A673 (cell line): ENCODE measurements around the gene ACOT12. TPM values are rescaled to one million over a fixed set of nuclear protein-coding genes. Genes with fewer than 3 reads are reported as not detected.
A peak's percentile ranks its signal among the peaks of the same experiment; 100 is the strongest.

ENCODE experiments used
- BruUV-seq: library from RNA; stranded (reverse); fragments of 400-500 nt; replicated peaks from 2 replicates; lab custom pipeline; 2021; lab: Mats Ljungman, UMichigan
- CTCF ChIA-PET: fragments of 300-600 bp; sonication (Branson Sonifier 250); formaldehyde crosslinking; loops from one replicate; lab custom pipeline; 2022; ENCODE audit warnings: antibody characterized with exemption; lab: Charles Lee
- POLR2A ChIA-PET: fragments of 300-600 bp; sonication (Branson Sonifier 250); formaldehyde crosslinking; loops from one replicate; lab custom pipeline; 2022; ENCODE audit warnings: antibody characterized with exemption; ENCODE audit not compliant: low non-redundant PET; lab: Charles Lee
- DNase-seq: peaks from one replicate; pipeline ENCODE4 v3.0.0-alpha.2; 2015; ENCODE audit warnings: low spot score
- H3K27ac ChIP-seq: fragments of 200-600 bp; sonication (generic); 2 replicates; pipeline ENCODE4 v1.5.1; 2016; ENCODE audit warnings: mixed run types, low read depth, mild to moderate bottlenecking, mixed read lengths, antibody characterized with exemption, low read length; ENCODE audit not compliant: poor library complexity, severe bottlenecking
- H3K27me3 ChIP-seq: fragments of 200-600 bp; sonication (generic); replicated peaks from 2 replicates; pipeline ENCODE4 v1.6.1; 2017; ENCODE audit warnings: mixed run types, low read depth, mild to moderate bottlenecking, mixed read lengths, antibody characterized with exemption, low read length; ENCODE audit not compliant: insufficient read depth, poor library complexity
- H3K36me3 ChIP-seq: fragments of 200-600 bp; sonication (generic); 2 replicates; pipeline ENCODE4 v1.6.1; 2016; ENCODE audit warnings: mixed run types, mild to moderate bottlenecking, mixed read lengths, antibody characterized with exemption, low read length; ENCODE audit not compliant: insufficient read depth, poor library complexity, severe bottlenecking
- H3K4me1 ChIP-seq: fragments of 200-600 bp; sonication (generic); 2 replicates; pipeline ENCODE4 v1.6.1; 2017; ENCODE audit warnings: mixed run types, mild to moderate bottlenecking, mixed read lengths, antibody characterized with exemption, low read length; ENCODE audit not compliant: insufficient read depth, poor library complexity, severe bottlenecking
- H3K4me3 ChIP-seq: fragments of 200-600 bp; sonication (generic); 2 replicates; pipeline ENCODE4 v1.5.1; 2016; ENCODE audit warnings: low read depth, mixed run types, mild to moderate bottlenecking, mixed read lengths, low read length; ENCODE audit not compliant: poor library complexity, severe bottlenecking
- H3K9me3 ChIP-seq: fragments of 200-600 bp; sonication (generic); 2 replicates; pipeline ENCODE4 v1.6.1; 2016; ENCODE audit warnings: mixed run types, low read depth, mild to moderate bottlenecking, mixed read lengths, antibody characterized with exemption, low read length; ENCODE audit not compliant: poor library complexity, severe bottlenecking
- EZH2 ChIP-seq: fragments of 200-600 bp; sonication (generic); IDR thresholded peaks from 2 replicates; pipeline ENCODE4 v1.6.1; 2017; ENCODE audit warnings: borderline replicate concordance, low read depth, mild to moderate bottlenecking, mixed read lengths, antibody characterized with exemption, low read length; ENCODE audit not compliant: poor library complexity, severe bottlenecking
- intact Hi-C: fragments of 100-400 bp; cut with micrococcal nuclease; formaldehyde crosslinking; loops from one replicate; pipeline ENCODE4 v1.10.0; 2022; ENCODE audit not compliant: unreplicated experiment
- total RNA-seq: library from RNA; stranded (reverse); gene quantifications from 2 replicates; pipeline ENCODE4 v1.2.3, GENCODE V29; 2021
- TF ChIP-seq, protein P1 (sequence below): fragments of 300-800, 200-600 bp; sonication (generic); conservative IDR thresholded peaks from 2 replicates; pipeline ENCODE4 v1.5.1; 2017; ENCODE audit warnings: low read depth, mild to moderate bottlenecking, antibody characterized with exemption, low read length, moderate library complexity, mixed read lengths

ACOT12 gene
- total RNA-seq, 1 experiment from 2014 or later = not detected

DNA sequence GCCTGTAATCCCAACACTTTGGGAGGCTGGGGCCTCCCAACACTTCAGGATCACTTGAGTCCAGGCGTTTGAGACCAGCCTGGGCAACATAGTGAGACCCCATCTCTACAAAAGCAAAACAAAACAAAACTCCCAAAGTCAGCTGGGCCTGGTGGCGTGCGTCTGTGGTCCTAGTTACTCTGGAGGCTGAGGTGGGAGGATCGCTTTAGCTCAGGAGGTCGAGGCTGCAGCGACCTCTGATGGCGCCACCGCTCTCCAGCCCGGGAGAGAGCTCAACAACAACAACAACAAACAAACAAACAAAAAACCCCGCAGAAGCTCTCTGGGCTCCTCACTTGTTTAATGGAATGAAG, 528 bp downstream of the ACOT12 start:
- Histone ChIP-seq H3K4me1 (no peaks in the 10 kb centered on the region), H3K27ac (no peak overlapping the region), H3K9me3 (no peaks in the 10 kb centered on the region), H3K4me3 (peak overlapping the region; percentile 52), H3K27me3 (no peaks in the 10 kb centered on the region), H3K36me3 (no peaks in the 10 kb centered on the region)
- no peak for TF ChIP-seq EZH2
- TF ChIP-seq, protein P1, sequence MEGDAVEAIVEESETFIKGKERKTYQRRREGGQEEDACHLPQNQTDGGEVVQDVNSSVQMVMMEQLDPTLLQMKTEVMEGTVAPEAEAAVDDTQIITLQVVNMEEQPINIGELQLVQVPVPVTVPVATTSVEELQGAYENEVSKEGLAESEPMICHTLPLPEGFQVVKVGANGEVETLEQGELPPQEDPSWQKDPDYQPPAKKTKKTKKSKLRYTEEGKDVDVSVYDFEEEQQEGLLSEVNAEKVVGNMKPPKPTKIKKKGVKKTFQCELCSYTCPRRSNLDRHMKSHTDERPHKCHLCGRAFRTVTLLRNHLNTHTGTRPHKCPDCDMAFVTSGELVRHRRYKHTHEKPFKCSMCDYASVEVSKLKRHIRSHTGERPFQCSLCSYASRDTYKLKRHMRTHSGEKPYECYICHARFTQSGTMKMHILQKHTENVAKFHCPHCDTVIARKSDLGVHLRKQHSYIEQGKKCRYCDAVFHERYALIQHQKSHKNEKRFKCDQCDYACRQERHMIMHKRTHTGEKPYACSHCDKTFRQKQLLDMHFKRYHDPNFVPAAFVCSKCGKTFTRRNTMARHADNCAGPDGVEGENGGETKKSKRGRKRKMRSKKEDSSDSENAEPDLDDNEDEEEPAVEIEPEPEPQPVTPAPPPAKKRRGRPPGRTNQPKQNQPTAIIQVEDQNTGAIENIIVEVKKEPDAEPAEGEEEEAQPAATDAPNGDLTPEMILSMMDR = 0 out of 2 replicates have a peak, but pooled peaks have one; percentile 14
- intact Hi-C loops = no loop called here
- BruUV-seq = no TSS peak
- ChIA-PET CTCF (interaction anchor here (1.1 kb wide), 1 partner anchor 772 kb away, joined by 3 read pairs; no protein-coding TSS in a partner anchor), POLR2A (no interaction called here)
- no peak for DNase-seq

- no peaks in the 10 kb centered on the region for H3K27me3 ChIP-seq
- DNase-seq = no peak
- H3K36me3 ChIP-seq = no peaks in the 10 kb centered on the region
- H3K27ac ChIP-seq = no peak overlapping the region
- no peak overlapping the region for H3K4me3 ChIP-seq
- POLR2A ChIA-PET = no interaction called here
- H3K4me1 ChIP-seq = no peaks in the 10 kb centered on the region
- H3K9me3 ChIP-seq = no peaks in the 10 kb centered on the region
- no TSS peak for BruUV-seq
- TF ChIP-seq, protein P1 = no peak
- no peak for TF ChIP-seq EZH2
- CTCF ChIA-PET = no interaction called here
- intact Hi-C loops = no loop called here
Measured at GRCh38 chr5:81389025-81389424, 4.9 kb downstream of the ACOT12 start.

- ChIA-PET POLR2A (no interaction called here), CTCF (no interaction called here)
- TF ChIP-seq, protein P1 = no peak
- no peak for TF ChIP-seq EZH2
- no TSS peak for BruUV-seq
- Histone ChIP-seq H3K27ac (no peak overlapping the region), H3K4me1 (no peaks in the 10 kb centered on the region), H3K4me3 (no peak overlapping the region), H3K36me3 (no peaks in the 10 kb centered on the region), H3K27me3 (no peaks in the 10 kb centered on the region), H3K9me3 (no peaks in the 10 kb centered on the region)
- intact Hi-C loops = no loop called here
- DNase-seq = no peak
Measured at GRCh38 chr5:81388169-81388568, 5.8 kb downstream of the ACOT12 start.
